T-cell (primary cell): Measurements from ENCODE around the gene GPR42. TPM values are rescaled to one million over a fixed set of nuclear protein-coding genes. Genes with fewer than 3 reads are reported as not detected.
"Not testable (repeated sequence)": the region's sequence is repeated elsewhere in the genome, so short reads cannot be mapped to it uniquely, and the experiment has no call there.

ENCODE experiments used
- ATAC-seq, 4 experiments: fragments of 200-7000 bp in 3 of 4; fragments of 150-1000 bp in 1 of 4; cut with Tn5 transposase; replicated peaks in 1 of 4; 1 replicate in 3 of 4; 2 replicates in 1 of 4; pipeline ENCODE4 v1.10.0; 2021; ENCODE audit warnings: moderate library complexity in 3 of 4, mild to moderate bottlenecking in 2 of 4, moderate number of reproducible peaks in 1 of 4
- CTCF ChIA-PET, 2 donors: fragments of 300-600 bp; sonication (Branson Sonifier 250); formaldehyde crosslinking; loops; one replicate each; lab custom pipeline; 2022; ENCODE audit warnings: antibody characterized with exemption in 2 of 2; lab: Charles Lee
- POLR2A ChIA-PET, 2 donors: fragments of 300-600 bp; sonication (Branson Sonifier 250); formaldehyde crosslinking; loops; one replicate each; lab custom pipeline; 2022; ENCODE audit warnings: antibody characterized with exemption in 2 of 2; lab: Charles Lee
- DNase-seq, 35 experiments: peaks; one replicate each; pipeline versions ENCODE4 v3.0.0 to v3.0.0-alpha.2; 2013 to 2023
- H3K27ac ChIP-seq: one replicate; pipeline ENCODE4 v1.5.1; 2013; ENCODE audit warnings: low read length
- H3K27me3 ChIP-seq, 2 experiments: replicated peaks in 1 of 2; 1 replicate in 1 of 2; 2 replicates in 1 of 2; pipeline versions ENCODE4 v1.6.1 to v1.7.0; 2013; ENCODE audit warnings: low read length in 1 of 2, mixed read lengths in 1 of 2; ENCODE audit not compliant: control insufficient read depth in 2 of 2, insufficient read depth in 2 of 2; ENCODE audit errors: extremely low read depth in 1 of 2
- H3K36me3 ChIP-seq, 2 donors: 1 replicate in 1 of 2; 2 replicates in 1 of 2; pipeline versions ENCODE4 v1.6.1 to v1.7.0; 2013; ENCODE audit warnings: low read length in 1 of 2; ENCODE audit not compliant: control insufficient read depth in 2 of 2, insufficient read depth in 1 of 2; ENCODE audit errors: extremely low read depth in 1 of 2
- H3K4me1 ChIP-seq, 2 experiments: 1 replicate in 1 of 2; 2 replicates in 1 of 2; pipeline versions ENCODE4 v1.6.1 to v1.7.0; 2013; ENCODE audit warnings: low read length in 2 of 2, mixed read lengths in 1 of 2; ENCODE audit not compliant: insufficient read depth in 2 of 2, control insufficient read depth in 1 of 2; ENCODE audit errors: extremely low read depth in 1 of 2
- H3K4me3 ChIP-seq, 2 donors: 1 replicate in 1 of 2; 2 replicates in 1 of 2; pipeline versions ENCODE4 v1.5.1 to v1.7.0; 2013; ENCODE audit warnings: mild to moderate bottlenecking in 2 of 2, low read length in 1 of 2, moderate library complexity in 1 of 2; ENCODE audit not compliant: control insufficient read depth in 1 of 2; ENCODE audit errors: extremely low read depth in 1 of 2
- H3K9me3 ChIP-seq: 2 replicates; pipeline ENCODE4 v1.7.0; 2013
- H3K27ac Mint-ChIP-seq, 2 donors: one replicate each; pipeline ENCODE4 v1.8.0; 2020 to 2021; ENCODE audit warnings: mild to moderate bottlenecking in 2 of 2, mixed read lengths in 2 of 2
- H3K27me3 Mint-ChIP-seq, 2 donors: one replicate each; pipeline ENCODE4 v1.8.0; 2021 to 2022; ENCODE audit warnings: mixed read lengths in 2 of 2
- H3K36me3 Mint-ChIP-seq: one replicate; pipeline ENCODE4 v1.8.0; 2021; ENCODE audit warnings: mixed read lengths
- H3K4me1 Mint-ChIP-seq, 3 donors: one replicate each; pipeline ENCODE4 v1.8.0; 2020 to 2022; ENCODE audit warnings: mixed read lengths in 3 of 3, mild to moderate bottlenecking in 1 of 3
- H3K4me3 Mint-ChIP-seq, 3 donors: one replicate each; pipeline ENCODE4 v1.8.0; 2020 to 2022; ENCODE audit warnings: mild to moderate bottlenecking in 3 of 3, mixed read lengths in 3 of 3, moderate library complexity in 3 of 3
- H3K9me3 Mint-ChIP-seq, 3 donors: one replicate each; pipeline ENCODE4 v1.8.0; 2020 to 2022; ENCODE audit warnings: mixed read lengths in 3 of 3
- WGBS: methylation state at CpG from one replicate; pipeline ENCODE4 v1.1.5; 2013; ENCODE audit warnings: missing lambda C conversion rate; ENCODE audit not compliant: insufficient coverage; 5-methylcytosine and 5-hydroxymethylcytosine counted together
- total RNA-seq, 35 experiments: library from RNA in 6 of 35; stranded (reverse) in 6 of 35; fragments of 120-200 nt in 1 of 35; gene quantifications; one replicate each; pipeline versions ENCODE4 v1.2.1 to v1.2.4 and lab custom pipeline; 2013 to 2026

Gene GPR42
- total RNA-seq, 5 donors from 2014 or later (not counting 1 experiment from before 2014, with no cell fraction given) = not detected

GRCh38 chr19:35358834-35359233, 12.0 kb upstream of the GPR42 start:
- WGBS = no CpG with 5 or more reads among the region's 16 CpGs
- H3K36me3 Mint-ChIP-seq, H3K4me3 Mint-ChIP-seq, H3K9me3 ChIP-seq, H3K9me3 Mint-ChIP-seq, H3K4me1 Mint-ChIP-seq, DNase-seq, H3K27ac Mint-ChIP-seq, H3K4me3 ChIP-seq, POLR2A ChIA-PET, H3K4me1 ChIP-seq, H3K27ac ChIP-seq, H3K36me3 ChIP-seq, ATAC-seq, CTCF ChIA-PET: not testable (repeated sequence)
- H3K27me3 ChIP-seq = peaks cover 0 to 31% of the 10 kb centered on the region in 2 experiments
- H3K27me3 Mint-ChIP-seq = peaks cover 3 to 18% of the 10 kb centered on the region in 2 donors

- DNase-seq, CTCF ChIA-PET, H3K36me3 ChIP-seq, H3K9me3 Mint-ChIP-seq, H3K4me1 Mint-ChIP-seq, POLR2A ChIA-PET, H3K4me1 ChIP-seq, ATAC-seq, H3K4me3 ChIP-seq, H3K27ac Mint-ChIP-seq, H3K27ac ChIP-seq, H3K9me3 ChIP-seq, H3K4me3 Mint-ChIP-seq, H3K36me3 Mint-ChIP-seq: not testable (repeated sequence)
- peaks cover 3 to 18% of the 10 kb centered on the region in 2 donors for H3K27me3 Mint-ChIP-seq
- 93% methylated on average over 7 of the region's 21 CpGs for WGBS
- H3K27me3 ChIP-seq = peaks cover 0 to 32% of the 10 kb centered on the region in 2 experiments
Observed at GRCh38 chr19:35359395-35359794, 11.5 kb upstream of the GPR42 start.

- peaks cover 3 to 18% of the 10 kb centered on the region in 2 donors for H3K27me3 Mint-ChIP-seq
- H3K27ac Mint-ChIP-seq, H3K4me3 ChIP-seq, H3K4me1 Mint-ChIP-seq, H3K4me3 Mint-ChIP-seq, H3K9me3 ChIP-seq, H3K36me3 ChIP-seq, H3K36me3 Mint-ChIP-seq, POLR2A ChIA-PET, DNase-seq, CTCF ChIA-PET, H3K9me3 Mint-ChIP-seq, H3K27ac ChIP-seq, H3K4me1 ChIP-seq, ATAC-seq: not testable (repeated sequence)
- peaks cover 0 to 32% of the 10 kb centered on the region in 2 experiments for H3K27me3 ChIP-seq
- no CpG with 5 or more reads among the region's 5 CpGs for WGBS
Observed at GRCh38 chr19:35360081-35360480, 10.8 kb upstream of the GPR42 start.

GRCh38 chr19:35360880-35361420, 9.9 kb upstream of the GPR42 start:
- H3K36me3 ChIP-seq = no peaks in the 10 kb centered on the region
- DNase-seq (no peak), ATAC-seq (no peak)
- H3K4me3 Mint-ChIP-seq = no peak overlapping the region
- H3K27me3 ChIP-seq = peaks cover 0 to 32% of the 10 kb centered on the region in 2 experiments
- H3K4me3 ChIP-seq = no peak overlapping the region
- H3K27me3 Mint-ChIP-seq = peaks cover 3 to 18% of the 10 kb centered on the region in 2 donors
- H3K9me3 Mint-ChIP-seq = no peaks in the 10 kb centered on the region
- WGBS = 54% methylated on average over 3 of the region's 5 CpGs
- ChIA-PET POLR2A (no interaction called here), CTCF (no interaction called here)
- H3K9me3 ChIP-seq = no peaks in the 10 kb centered on the region
- no peak overlapping the region for H3K27ac Mint-ChIP-seq
- peaks cover 0 to 3% of the 10 kb centered on the region in 2 experiments for H3K4me1 ChIP-seq
- H3K4me1 Mint-ChIP-seq = peaks cover 8 to 10% (median 9%) of the 10 kb centered on the region in 3 donors
- H3K27ac ChIP-seq = no peak overlapping the region
- H3K36me3 Mint-ChIP-seq = no peaks in the 10 kb centered on the region

- peaks cover 8 to 10% (median 9%) of the 10 kb centered on the region in 3 donors for H3K4me1 Mint-ChIP-seq
- H3K27me3 Mint-ChIP-seq = peaks cover 7 to 16% of the 10 kb centered on the region in 2 donors
- no peaks in the 10 kb centered on the region for H3K36me3 ChIP-seq
- H3K27me3 ChIP-seq = peaks cover 0 to 32% of the 10 kb centered on the region in 2 experiments
- no peak overlapping the region for H3K27ac ChIP-seq
- H3K9me3 ChIP-seq = no peaks in the 10 kb centered on the region
- no peak overlapping the region for H3K4me3 Mint-ChIP-seq
- 88% methylated on average over 2 of the region's 14 CpGs for WGBS
- CTCF ChIA-PET = no interaction called here
- ATAC-seq = no peak
- no peaks in the 10 kb centered on the region for H3K9me3 Mint-ChIP-seq
- no peak overlapping the region for H3K4me3 ChIP-seq
- POLR2A ChIA-PET = no interaction called here
- H3K36me3 Mint-ChIP-seq = no peaks in the 10 kb centered on the region
- no peak for DNase-seq
- peaks cover 0 to 3% of the 10 kb centered on the region in 2 experiments for H3K4me1 ChIP-seq
- H3K27ac Mint-ChIP-seq = no peak overlapping the region
Observed at GRCh38 chr19:35362261-35363000, 8.4 kb upstream of the GPR42 start.

GRCh38 chr19:35363001-35363590, 7.8 kb upstream of the GPR42 start:
- Histone ChIP-seq H3K9me3 (no peaks in the 10 kb centered on the region), H3K27ac (no peak overlapping the region), H3K27me3 (peaks cover 0 to 31% of the 10 kb centered on the region in 2 experiments), H3K36me3 (no peaks in the 10 kb centered on the region), H3K4me3 (no peak overlapping the region), H3K4me1 (peaks cover 0 to 3% of the 10 kb centered on the region in 2 experiments)
- CTCF ChIA-PET = no interaction called here
- Mint-ChIP-seq H3K4me3 (no peak overlapping the region), H3K27ac (no peak overlapping the region), H3K9me3 (no peaks in the 10 kb centered on the region), H3K4me1 (peaks cover 4% of the 10 kb centered on the region in 3 donors), H3K36me3 (no peaks in the 10 kb centered on the region), H3K27me3 (peaks cover 7 to 17% of the 10 kb centered on the region in 2 donors)
- WGBS = 82% methylated on average over 6 of the region's 11 CpGs
- ATAC-seq (no peak), DNase-seq (no peak)
- POLR2A ChIA-PET = no interaction called here
